Natural killer cell (primary cell): Measurements from ENCODE around the gene PERM1. TPM values are rescaled to one million over a fixed set of nuclear protein-coding genes. Genes with fewer than 3 reads are reported as not detected.
A peak's percentile ranks its signal among the peaks of the same experiment; 100 is the strongest.

Source experiments
- ATAC-seq, 3 donors: fragments of 150-1000 bp in 2 of 3; fragments of 200-7000 bp in 1 of 3; cut with Tn5 transposase; 1 replicate in 1 of 3; 2 replicates in 2 of 3; pipeline ENCODE4 v1.10.0; 2021; ENCODE audit warnings: mild to moderate bottlenecking in 2 of 3, moderate library complexity in 2 of 3
- DNase-seq, 2 donors: peaks; one replicate each; pipeline versions ENCODE4 v3.0.0 to v3.0.0-alpha.2; 2013 to 2021; ENCODE audit warnings: mixed read lengths in 1 of 2
- H3K27ac ChIP-seq: one replicate; pipeline ENCODE4 v1.5.1; 2013; ENCODE audit warnings: mild to moderate bottlenecking, low read length
- H3K27me3 ChIP-seq: one replicate; pipeline ENCODE4 v1.6.1; 2013; ENCODE audit warnings: low read length; ENCODE audit not compliant: control insufficient read depth, insufficient read depth
- H3K36me3 ChIP-seq: one replicate; pipeline ENCODE4 v1.6.1; 2013; ENCODE audit warnings: low read length; ENCODE audit not compliant: control insufficient read depth, insufficient read depth
- H3K4me1 ChIP-seq: one replicate; pipeline ENCODE4 v1.6.1; 2013; ENCODE audit warnings: low read length; ENCODE audit not compliant: control insufficient read depth, insufficient read depth
- H3K4me3 ChIP-seq: one replicate; pipeline ENCODE4 v1.5.1; 2013; ENCODE audit warnings: low read length
- H3K9me3 ChIP-seq: one replicate; pipeline ENCODE4 v1.6.1; 2013; ENCODE audit warnings: low read length; ENCODE audit not compliant: control insufficient read depth, insufficient read depth
- H3K27ac Mint-ChIP-seq, 2 donors: one replicate each; pipeline ENCODE4 v1.8.0; 2022; ENCODE audit warnings: mild to moderate bottlenecking in 2 of 2, mixed read lengths in 2 of 2, moderate library complexity in 1 of 2
- H3K27me3 Mint-ChIP-seq, 2 donors: one replicate each; pipeline ENCODE4 v1.8.0; 2022; ENCODE audit warnings: low read depth in 2 of 2, mixed read lengths in 2 of 2
- H3K36me3 Mint-ChIP-seq: one replicate; pipeline ENCODE4 v1.8.0; 2022; ENCODE audit warnings: mixed read lengths
- H3K4me1 Mint-ChIP-seq, 2 donors: one replicate each; pipeline ENCODE4 v1.8.0; 2022; ENCODE audit warnings: mixed read lengths in 2 of 2
- H3K4me3 Mint-ChIP-seq: one replicate; pipeline ENCODE4 v1.8.0; 2022; ENCODE audit warnings: mild to moderate bottlenecking, moderate library complexity, mixed read lengths
- H3K9me3 Mint-ChIP-seq, 2 donors: one replicate each; pipeline ENCODE4 v1.8.0; 2022; ENCODE audit warnings: mixed read lengths in 2 of 2
- CTCF ChIP-seq: fragments of 200-600 bp; IDR thresholded peaks from one replicate; pipeline ENCODE4 v1.8.0; 2022; ENCODE audit warnings: antibody characterized with exemption
- WGBS: methylation state at CpG from one replicate; pipeline ENCODE4 v1.1.7; 2013; ENCODE audit warnings: missing lambda C conversion rate; ENCODE audit not compliant: insufficient coverage; 5-methylcytosine and 5-hydroxymethylcytosine counted together
- intact Hi-C: fragments of 100-400 bp; cut with micrococcal nuclease; formaldehyde crosslinking; loops from one replicate; pipeline ENCODE4 v1.14.2; 2022
- total RNA-seq, 4 donors: library from RNA; stranded (reverse); fragments of 120-200 nt in 1 of 4; gene quantifications; one replicate each; pipeline versions ENCODE4 v1.2.3 to v1.2.4, GENCODE V29; 2013 to 2022

Gene PERM1
- total RNA-seq, 3 donors from 2014 or later (not counting 1 experiment from before 2014, with no cell fraction given), result not detected

GRCh38 chr1:962381-963300 lies 19.3 kb downstream of the PERM1 start:
- H3K27me3 Mint-ChIP-seq, result no peaks in the 10 kb centered on the region
- peaks cover 53% of the 10 kb centered on the region for H3K4me1 ChIP-seq
- intact Hi-C loops, result no loop called here
- no peak for ATAC-seq
- no peak overlapping the region for H3K27ac ChIP-seq
- no peaks in the 10 kb centered on the region for H3K36me3 ChIP-seq
- H3K27ac Mint-ChIP-seq, result no peak overlapping the region
- H3K9me3 ChIP-seq, result no peaks in the 10 kb centered on the region
- peaks cover 11 to 12% of the 10 kb centered on the region in 2 donors for H3K4me1 Mint-ChIP-seq
- no peak for DNase-seq
- peak overlapping the region; percentile 28 for H3K4me3 Mint-ChIP-seq
- H3K4me3 ChIP-seq, result no peak overlapping the region
- no peaks in the 10 kb centered on the region for H3K27me3 ChIP-seq
- WGBS, result 95% methylated on average over 57 of the region's 57 CpGs
- no peak for TF ChIP-seq CTCF
- no peaks in the 10 kb centered on the region for H3K36me3 Mint-ChIP-seq
- H3K9me3 Mint-ChIP-seq, result no peaks in the 10 kb centered on the region

GRCh38 chr1:961132-961669 lies 20.7 kb downstream of the PERM1 start:
- no peaks in the 10 kb centered on the region for H3K9me3 ChIP-seq
- no peak for TF ChIP-seq CTCF
- ATAC-seq (no peak), DNase-seq (peak in 1 of 2 donors; percentile 36)
- peaks cover 7% of the 10 kb centered on the region for H3K36me3 ChIP-seq
- no peak overlapping the region for H3K27ac ChIP-seq
- Mint-ChIP-seq H3K9me3 (no peaks in the 10 kb centered on the region), H3K4me1 (peaks cover 17 to 23% of the 10 kb centered on the region in 2 donors), H3K36me3 (no peaks in the 10 kb centered on the region), H3K4me3 (peak overlapping the region; percentile 61), H3K27me3 (no peaks in the 10 kb centered on the region), H3K27ac (no peak overlapping the region)
- H3K4me3 ChIP-seq, result no peak overlapping the region
- H3K4me1 ChIP-seq, result peaks cover 50% of the 10 kb centered on the region
- H3K27me3 ChIP-seq, result no peaks in the 10 kb centered on the region
- intact Hi-C loops, result no loop called here
- WGBS, result 41% methylated on average over 56 of the region's 56 CpGs

- no peaks in the 10 kb centered on the region for H3K27me3 ChIP-seq
- ATAC-seq, result peak; percentile 56 to 60 (median 59)
- H3K27me3 Mint-ChIP-seq, result no peaks in the 10 kb centered on the region
- H3K36me3 Mint-ChIP-seq, result no peaks in the 10 kb centered on the region
- peak within 1 kb of the TSS; percentile 94 for H3K4me3 Mint-ChIP-seq
- H3K27ac Mint-ChIP-seq, result peak within 1 kb of the TSS; percentile 43 to 73
- H3K4me1 Mint-ChIP-seq, result peaks cover 17 to 23% of the 10 kb centered on the region in 2 donors
- DNase-seq, result peak; percentile 72 to 82
- under 1% methylated on average over 109 of the region's 109 CpGs for WGBS
- no peak for TF ChIP-seq CTCF
- H3K27ac ChIP-seq, result peak within 1 kb of the TSS; percentile 50
- peak within 1 kb of the TSS; percentile 50 for H3K4me3 ChIP-seq
- intact Hi-C loops, result no loop called here
- no peaks in the 10 kb centered on the region for H3K9me3 ChIP-seq
- peaks cover 13% of the 10 kb centered on the region for H3K36me3 ChIP-seq
- H3K9me3 Mint-ChIP-seq, result no peaks in the 10 kb centered on the region
- peaks cover 44% of the 10 kb centered on the region for H3K4me1 ChIP-seq
These were observed 21.3 kb downstream of the PERM1 start, which contains the start of gene KLHL17 for GRCh38 chr1:960363-961131. KLHL17 (plus strand) TSS chr1:960584; CDS start chr1:960694, 110 bp downstream.
